Astrocyte of the cerebellum (primary cell): ENCODE results near the gene MUS81.

Experiments
- DNase-seq: peaks from one replicate; pipeline ENCODE4 v3.0.0-alpha.2; 2011; ENCODE audit warnings: low read depth
- H3K4me3 ChIP-seq: 2 replicates; pipeline ENCODE4 v1.5.1; 2011; ENCODE audit warnings: mild to moderate bottlenecking, low read depth, low read length, moderate library complexity
- in situ Hi-C: cut with HindIII; loops from 2 replicates; pipeline ENCODE4 v1.10.0; 2017; ENCODE audit warnings: low sequenced_read_pairs
- TF ChIP-seq, protein P1 (sequence below): IDR thresholded peaks from 2 replicates; pipeline ENCODE4 v1.5.1; 2012; ENCODE audit warnings: low read length, low read depth, moderate library complexity, mild to moderate bottlenecking; ENCODE audit errors: missing control alignments

The MUS81 gene

DNA sequence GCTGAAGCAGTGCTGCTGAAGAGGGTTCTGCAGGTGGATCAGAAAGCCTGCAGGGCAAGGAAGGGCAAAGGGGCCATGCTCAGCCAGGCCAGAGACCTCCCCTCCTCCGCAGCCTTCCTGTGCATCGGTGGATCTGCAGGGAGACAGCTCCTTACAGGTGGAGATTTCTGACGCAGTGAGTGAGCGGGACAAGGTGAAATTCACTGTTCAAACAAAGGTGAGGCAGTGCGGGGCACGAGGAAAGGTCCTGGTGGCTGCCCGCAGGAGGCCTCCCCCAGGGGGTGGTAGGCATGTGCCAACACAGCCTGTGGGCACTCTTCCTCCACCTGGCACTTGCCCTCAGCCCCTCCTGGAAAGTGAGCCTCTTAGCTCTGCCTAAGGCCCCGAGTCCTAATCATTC is 10.9 kb upstream of the MUS81 start:
- no peak overlapping the region for H3K4me3 ChIP-seq
- TF ChIP-seq, protein P1, sequence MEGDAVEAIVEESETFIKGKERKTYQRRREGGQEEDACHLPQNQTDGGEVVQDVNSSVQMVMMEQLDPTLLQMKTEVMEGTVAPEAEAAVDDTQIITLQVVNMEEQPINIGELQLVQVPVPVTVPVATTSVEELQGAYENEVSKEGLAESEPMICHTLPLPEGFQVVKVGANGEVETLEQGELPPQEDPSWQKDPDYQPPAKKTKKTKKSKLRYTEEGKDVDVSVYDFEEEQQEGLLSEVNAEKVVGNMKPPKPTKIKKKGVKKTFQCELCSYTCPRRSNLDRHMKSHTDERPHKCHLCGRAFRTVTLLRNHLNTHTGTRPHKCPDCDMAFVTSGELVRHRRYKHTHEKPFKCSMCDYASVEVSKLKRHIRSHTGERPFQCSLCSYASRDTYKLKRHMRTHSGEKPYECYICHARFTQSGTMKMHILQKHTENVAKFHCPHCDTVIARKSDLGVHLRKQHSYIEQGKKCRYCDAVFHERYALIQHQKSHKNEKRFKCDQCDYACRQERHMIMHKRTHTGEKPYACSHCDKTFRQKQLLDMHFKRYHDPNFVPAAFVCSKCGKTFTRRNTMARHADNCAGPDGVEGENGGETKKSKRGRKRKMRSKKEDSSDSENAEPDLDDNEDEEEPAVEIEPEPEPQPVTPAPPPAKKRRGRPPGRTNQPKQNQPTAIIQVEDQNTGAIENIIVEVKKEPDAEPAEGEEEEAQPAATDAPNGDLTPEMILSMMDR = no peak
- in situ Hi-C loops = no loop called here
- DNase-seq = no peak

DNA sequence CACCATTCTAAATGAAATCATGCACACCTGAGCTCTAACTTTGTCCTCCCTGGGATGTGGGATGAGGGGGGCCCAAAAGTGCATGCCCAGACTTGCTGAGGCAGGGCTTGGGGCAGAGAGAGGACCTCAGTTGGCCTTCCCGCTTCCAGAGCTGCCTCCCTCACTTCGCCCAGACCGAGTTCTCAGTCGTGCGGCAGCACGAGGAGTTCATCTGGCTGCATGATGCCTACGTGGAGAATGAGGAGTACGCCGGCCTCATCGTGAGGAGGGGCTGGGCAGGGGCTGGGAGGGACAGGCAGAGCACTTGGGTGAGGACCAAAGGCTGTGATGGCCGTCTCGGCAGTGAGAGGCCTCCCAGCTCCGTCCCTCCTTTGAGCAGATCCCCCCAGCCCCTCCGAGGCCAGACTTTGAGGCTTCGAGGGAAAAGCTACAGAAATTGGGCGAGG is 10.4 kb upstream of the MUS81 start:
- no peak overlapping the region for H3K4me3 ChIP-seq
- DNase-seq = no peak
- in situ Hi-C loops = no loop called here
- TF ChIP-seq, protein P1 = no peak

DNA sequence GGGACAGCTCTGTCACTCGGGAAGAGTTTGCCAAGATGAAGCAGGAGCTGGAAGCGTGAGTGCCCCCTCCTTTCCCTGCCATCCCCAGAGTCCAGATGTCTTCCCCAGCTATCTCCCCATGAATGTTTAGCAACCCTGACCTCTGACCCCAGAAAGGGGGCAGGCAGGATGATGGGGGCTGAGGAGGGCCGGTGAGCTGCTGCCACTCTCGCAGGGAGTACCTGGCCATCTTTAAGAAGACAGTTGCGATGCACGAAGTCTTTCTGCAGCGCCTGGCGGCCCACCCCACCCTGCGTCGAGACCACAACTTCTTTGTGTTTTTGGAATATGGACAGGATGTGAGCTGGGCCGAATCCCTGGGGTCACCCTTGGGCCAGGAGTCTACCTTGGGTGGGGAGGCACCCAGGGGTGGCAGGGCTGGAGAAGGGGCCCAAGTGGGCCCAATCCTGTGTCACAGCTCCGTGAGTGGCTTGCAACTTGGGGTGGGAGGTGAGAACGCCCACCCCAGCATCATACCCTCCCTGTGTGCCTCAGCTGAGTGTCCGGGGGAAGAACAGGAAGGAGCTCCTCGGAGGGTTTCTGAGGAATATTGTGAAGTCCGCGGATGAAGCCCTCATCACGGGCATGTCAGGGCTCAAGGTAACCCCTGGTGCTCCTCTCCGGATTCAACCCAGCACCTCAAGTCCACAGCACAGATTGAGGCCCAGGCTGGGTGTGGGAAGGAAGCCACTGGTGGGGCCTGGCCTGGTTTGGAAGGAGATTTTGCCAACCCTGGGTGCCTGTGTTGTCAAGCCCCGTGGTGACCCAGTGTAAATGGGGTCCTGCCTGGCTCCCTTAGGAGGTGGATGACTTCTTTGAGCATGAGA is 9.8 kb upstream of the MUS81 start:
- in situ Hi-C loops = no loop called here
- H3K4me3 ChIP-seq = no peak overlapping the region
- DNase-seq = no peak
- TF ChIP-seq, protein P1 = no peak

DNA sequence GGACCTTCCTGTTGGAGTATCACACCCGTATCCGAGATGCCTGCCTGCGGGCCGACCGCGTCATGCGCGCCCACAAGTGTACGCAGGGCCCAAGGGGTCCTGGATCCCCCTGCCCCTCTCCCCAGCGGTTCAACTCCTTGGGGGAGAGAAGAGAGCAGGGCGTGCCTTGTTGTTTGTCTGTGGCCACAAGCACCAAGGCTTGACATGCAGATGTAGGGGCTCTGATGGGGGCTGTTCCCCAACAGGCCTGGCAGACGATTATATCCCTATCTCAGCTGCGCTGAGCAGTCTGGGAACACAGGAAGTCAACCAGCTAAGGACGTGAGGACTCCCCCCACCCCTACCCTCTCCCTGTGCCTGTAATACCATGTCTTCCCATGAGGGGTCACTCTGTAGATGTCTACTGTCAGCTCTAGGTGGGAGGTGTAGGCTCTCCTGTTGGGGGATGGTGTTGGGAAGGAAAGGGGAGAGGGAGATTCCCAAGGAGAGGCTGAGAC is 9.1 kb upstream of the MUS81 start:
- no peak for DNase-seq

DNA sequence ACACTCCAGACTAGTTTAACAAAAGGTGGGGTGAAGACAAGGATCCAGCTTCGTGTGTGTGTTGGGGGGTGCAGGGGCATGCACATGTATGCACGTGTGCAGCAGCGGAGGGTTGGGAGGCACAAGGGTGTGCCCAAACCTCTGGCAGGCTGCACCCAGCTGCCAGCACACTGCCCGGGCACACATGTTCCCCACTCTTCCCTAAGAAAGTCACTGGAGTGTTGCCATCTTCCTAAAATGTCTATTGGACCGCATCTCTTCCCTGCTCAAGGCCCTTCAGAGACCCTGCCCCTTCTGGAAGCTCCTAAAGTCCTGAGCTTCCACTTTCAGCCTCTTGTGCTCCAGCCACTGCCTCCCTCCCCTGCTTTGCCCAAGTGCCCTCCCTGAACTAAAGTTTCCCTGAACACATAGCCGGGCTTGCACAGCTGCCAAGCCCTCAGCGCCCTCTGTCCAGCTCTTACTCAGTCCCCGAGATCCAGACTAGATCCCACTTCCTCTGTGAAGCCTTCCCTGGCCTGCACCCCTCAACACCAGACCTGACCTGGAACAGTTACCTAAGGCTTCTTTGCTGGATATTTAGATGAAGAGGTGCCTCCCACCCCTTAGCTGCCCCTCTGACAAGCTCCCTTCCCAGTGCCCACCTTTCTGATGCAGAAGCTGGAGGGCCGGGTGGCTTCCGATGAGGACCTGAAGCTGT is 8.3 kb upstream of the MUS81 start:
- TF ChIP-seq, protein P1 = no peak
- in situ Hi-C loops = no loop called here
- no peak for DNase-seq
- H3K4me3 ChIP-seq = no peak overlapping the region

More for the DNA sequence above, 9.1 kb upstream of the MUS81 start:
- H3K4me3 ChIP-seq = no peak overlapping the region
- in situ Hi-C loops = no loop called here
- TF ChIP-seq, protein P1 = peak; percentile 49

DNA sequence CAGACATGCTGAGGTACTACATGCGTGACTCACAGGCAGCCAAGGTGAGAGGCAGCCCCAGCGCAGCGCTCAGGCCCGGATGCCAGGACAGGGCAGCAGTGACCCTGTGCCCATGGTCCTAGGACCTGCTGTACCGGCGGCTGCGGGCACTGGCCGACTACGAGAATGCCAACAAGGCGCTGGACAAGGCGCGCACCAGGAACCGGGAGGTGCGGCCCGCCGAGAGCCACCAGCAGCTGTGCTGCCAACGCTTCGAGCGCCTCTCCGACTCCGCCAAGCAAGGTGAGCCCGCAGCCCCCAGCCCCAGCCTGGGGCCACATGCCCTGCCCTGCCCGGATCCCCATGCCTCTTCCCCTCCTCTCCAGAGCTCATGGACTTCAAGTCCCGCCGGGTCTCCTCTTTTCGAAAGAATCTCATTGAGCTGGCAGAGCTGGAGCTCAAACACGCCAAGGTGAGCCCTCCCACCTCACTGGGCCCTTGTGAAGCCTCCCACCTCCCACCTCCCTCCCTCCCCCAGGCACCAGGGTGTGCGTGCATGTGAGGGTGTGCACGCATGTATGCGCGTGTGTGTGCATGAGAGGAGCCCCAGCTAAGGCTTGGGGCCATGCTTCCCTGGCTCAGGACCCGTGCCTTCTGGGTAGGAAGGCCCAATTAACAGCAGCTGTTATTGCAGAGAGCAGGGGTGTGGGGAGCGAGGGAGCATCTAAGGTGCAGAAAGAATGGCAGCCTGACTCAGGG is 7.6 kb upstream of the MUS81 start:
- no peak overlapping the region for H3K4me3 ChIP-seq
- in situ Hi-C loops = no loop called here
- no peak for DNase-seq
- TF ChIP-seq, protein P1 = no peak
